Tibial nerve (tissue), 4 donors: ENCODE data around the gene STIMATE.

Experiments used
- EP300 ChIP-seq, 2 donors: sonication (generic); formaldehyde crosslinking; IDR thresholded peaks; one replicate each; pipeline ENCODE4 v1.6.1; 2017; ENCODE audit warnings: antibody characterized with exemption in 2 of 2, mild to moderate bottlenecking in 1 of 2
- TF ChIP-seq, protein P1 (sequence below), 5 experiments: fragments of 200-600 bp in 3 of 5; fragments of 450-650 bp in 2 of 5; sonication (generic) in 3 of 5; IDR thresholded peaks; one replicate each; pipeline ENCODE4 v1.5.1; 2016 to 2019; ENCODE audit warnings: antibody characterized with exemption in 5 of 5, mild to moderate bottlenecking in 3 of 5, moderate library complexity in 2 of 5

DNA sequence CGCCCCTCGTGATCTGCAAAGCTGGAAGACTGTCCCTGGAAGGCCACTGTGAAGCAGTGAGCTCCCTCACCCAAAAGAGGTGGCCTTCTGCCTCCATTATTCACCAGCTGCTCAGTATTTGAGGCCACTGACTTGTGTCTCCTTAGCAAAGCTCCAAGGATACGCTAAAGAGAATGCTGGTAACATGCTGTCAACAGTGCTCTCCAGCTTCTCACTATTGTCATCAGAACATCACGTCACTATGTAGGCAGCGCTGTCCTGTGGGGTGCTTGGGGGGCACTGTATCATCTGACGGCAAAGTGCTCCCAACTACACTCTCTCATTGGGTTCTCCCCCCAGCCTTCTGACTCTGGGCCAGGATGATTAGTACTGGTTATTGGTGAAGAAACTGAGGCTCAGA is 81.1 kb downstream of the STIMATE start:
- TF ChIP-seq, protein P1, sequence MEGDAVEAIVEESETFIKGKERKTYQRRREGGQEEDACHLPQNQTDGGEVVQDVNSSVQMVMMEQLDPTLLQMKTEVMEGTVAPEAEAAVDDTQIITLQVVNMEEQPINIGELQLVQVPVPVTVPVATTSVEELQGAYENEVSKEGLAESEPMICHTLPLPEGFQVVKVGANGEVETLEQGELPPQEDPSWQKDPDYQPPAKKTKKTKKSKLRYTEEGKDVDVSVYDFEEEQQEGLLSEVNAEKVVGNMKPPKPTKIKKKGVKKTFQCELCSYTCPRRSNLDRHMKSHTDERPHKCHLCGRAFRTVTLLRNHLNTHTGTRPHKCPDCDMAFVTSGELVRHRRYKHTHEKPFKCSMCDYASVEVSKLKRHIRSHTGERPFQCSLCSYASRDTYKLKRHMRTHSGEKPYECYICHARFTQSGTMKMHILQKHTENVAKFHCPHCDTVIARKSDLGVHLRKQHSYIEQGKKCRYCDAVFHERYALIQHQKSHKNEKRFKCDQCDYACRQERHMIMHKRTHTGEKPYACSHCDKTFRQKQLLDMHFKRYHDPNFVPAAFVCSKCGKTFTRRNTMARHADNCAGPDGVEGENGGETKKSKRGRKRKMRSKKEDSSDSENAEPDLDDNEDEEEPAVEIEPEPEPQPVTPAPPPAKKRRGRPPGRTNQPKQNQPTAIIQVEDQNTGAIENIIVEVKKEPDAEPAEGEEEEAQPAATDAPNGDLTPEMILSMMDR (IDR thresholded peaks at IDR 0.05) = no peak
- no peak for TF ChIP-seq EP300 (IDR thresholded peaks at IDR 0.05)
